ENCODE results near the gene ICAM2. TPM values are rescaled to one million over a fixed set of nuclear protein-coding genes. Genes with fewer than 3 reads are reported as not detected.

ICAM2 gene
- 10 to 100 TPM; 67.0 to 88.9 (median 77.1) TPM for total RNA-seq

DNA sequence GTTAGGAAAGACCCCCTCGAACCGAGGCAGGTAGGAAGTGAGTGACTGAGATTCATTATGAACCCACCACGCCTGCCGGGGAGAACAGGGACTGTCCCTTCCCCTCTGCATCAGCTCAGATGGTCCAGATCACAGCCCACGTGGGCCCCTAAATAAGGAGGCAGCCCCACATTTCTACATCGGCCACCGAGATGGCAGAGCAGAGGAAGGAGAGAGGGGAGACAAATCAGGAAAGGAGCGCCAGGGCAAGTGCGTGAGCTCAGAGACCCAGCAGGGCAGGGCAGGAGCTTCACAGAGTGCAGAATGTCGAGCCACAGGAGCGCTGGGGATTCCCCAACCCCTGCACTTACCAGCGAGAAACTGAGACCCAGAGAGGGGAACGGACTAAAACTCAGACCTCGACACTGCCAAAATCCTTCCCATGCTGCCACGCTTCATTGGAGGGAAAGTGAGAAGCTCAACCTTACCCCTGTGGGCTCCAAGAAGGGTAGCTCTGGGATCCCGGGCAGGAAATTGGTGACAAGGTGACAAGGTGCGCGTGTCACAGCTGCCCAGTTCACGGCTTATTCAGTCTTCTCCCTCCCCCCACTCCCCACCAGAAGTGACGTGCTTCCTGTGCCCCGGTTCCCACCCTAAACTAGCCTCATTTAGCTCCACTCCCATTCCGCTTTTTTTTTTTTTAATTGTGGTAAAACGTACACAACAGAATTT lies at the start of gene ICAM2:
TSS of gene ICAM2 (minus strand) at position 578 of the 711 bp plus-strand sequence. CDS start 13,942 bp downstream, outside the sequence.
- ATAC-seq (peak; percentile 77 to 78), DNase-seq (peak; percentile 83)
- Mint-ChIP-seq H3K36me3 (ENCODE audit: insufficient read depth) (peaks cover 4% of the 10 kb centered on the region), H3K9me3 (no peaks in the 10 kb centered on the region), H3K27me3 (ENCODE audit: low read depth) (no peaks in the 10 kb centered on the region), H3K4me1 (ENCODE audit: low read depth) (peaks cover 70% of the 10 kb centered on the region), H3K4me3 (peak within 1 kb of the TSS; percentile 95)

DNA sequence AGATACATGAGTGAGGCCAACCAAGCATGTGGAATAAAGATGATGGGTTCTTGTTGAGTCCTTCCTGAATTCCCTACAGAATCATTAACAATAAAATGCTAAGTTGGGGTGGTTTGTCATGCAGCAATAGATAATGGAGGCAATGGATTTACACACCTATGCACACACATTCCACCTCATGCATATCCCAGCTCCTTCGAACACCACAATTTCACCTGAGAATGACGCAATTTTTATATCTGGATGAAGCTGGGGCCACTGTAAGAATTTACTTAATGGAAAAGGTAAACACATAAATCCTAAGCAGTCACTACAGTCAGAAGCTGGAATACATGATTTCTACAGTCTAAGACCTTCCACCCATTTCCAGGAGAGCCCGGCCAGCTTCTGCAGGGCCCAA lies 49.8 kb upstream of the ICAM2 start:
- DNase-seq, result no peak
- peaks cover 34% of the 10 kb centered on the region for H3K4me1 Mint-ChIP-seq (ENCODE audit: low read depth)
- peaks cover 65% of the 10 kb centered on the region for H3K36me3 Mint-ChIP-seq (ENCODE audit: insufficient read depth)
- peaks cover 20% of the 10 kb centered on the region for H3K9me3 Mint-ChIP-seq
- no peak for ATAC-seq
- no peaks in the 10 kb centered on the region for H3K27me3 Mint-ChIP-seq (ENCODE audit: low read depth)
- H3K4me3 Mint-ChIP-seq, result no peak overlapping the region

DNA sequence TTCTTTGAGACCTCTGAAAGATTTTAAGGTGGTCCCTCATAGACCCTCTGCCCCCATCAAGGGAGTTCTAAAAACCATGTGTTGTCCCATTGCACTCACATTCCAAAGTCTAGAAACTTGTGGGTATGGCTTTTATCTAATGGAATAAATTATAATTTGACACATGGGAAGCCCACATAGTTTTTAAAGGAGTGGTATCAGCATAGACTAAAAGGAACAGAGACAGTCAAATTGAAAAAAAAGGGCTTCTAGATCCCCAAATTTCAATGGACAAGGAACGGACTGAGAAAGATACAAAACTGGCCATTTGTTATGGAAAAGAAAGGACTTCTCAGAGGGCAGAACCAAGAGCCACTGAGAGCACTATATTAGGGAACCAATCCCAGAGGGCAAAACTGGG lies 48.7 kb upstream of the ICAM2 start:
- H3K36me3 Mint-ChIP-seq (ENCODE audit: insufficient read depth), result peaks cover 71% of the 10 kb centered on the region
- H3K27me3 Mint-ChIP-seq (ENCODE audit: low read depth), result no peaks in the 10 kb centered on the region
- H3K9me3 Mint-ChIP-seq, result peaks cover 20% of the 10 kb centered on the region
- DNase-seq, result no peak
- ATAC-seq, result no peak
- H3K4me3 Mint-ChIP-seq, result no peak overlapping the region
- peaks cover 43% of the 10 kb centered on the region for H3K4me1 Mint-ChIP-seq (ENCODE audit: low read depth)

DNA sequence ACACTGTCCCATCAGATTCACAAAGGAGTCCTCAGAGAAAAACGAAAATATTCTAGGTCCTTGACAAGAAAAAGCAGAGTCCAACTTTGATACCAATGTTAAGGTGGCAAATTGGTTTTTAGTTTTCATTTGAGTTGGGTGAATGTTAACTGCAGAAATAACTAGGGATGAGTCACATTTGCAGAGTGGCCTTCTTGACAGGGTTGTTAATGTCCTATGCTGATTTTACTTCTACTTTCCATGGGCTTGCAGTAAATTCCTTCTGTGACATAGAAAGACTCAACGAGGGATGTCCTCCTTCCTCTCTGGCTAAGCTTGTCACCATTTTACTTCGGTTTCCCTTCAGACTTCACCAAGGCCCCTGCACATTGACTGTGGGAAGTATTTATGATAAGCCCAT lies 47.2 kb upstream of the ICAM2 start:
- Mint-ChIP-seq H3K4me3 (peak overlapping the region; percentile 26), H3K36me3 (ENCODE audit: insufficient read depth) (peaks cover 72% of the 10 kb centered on the region), H3K9me3 (peaks cover 20% of the 10 kb centered on the region), H3K4me1 (ENCODE audit: low read depth) (peaks cover 58% of the 10 kb centered on the region), H3K27me3 (ENCODE audit: low read depth) (no peaks in the 10 kb centered on the region)
- ATAC-seq (no peak), DNase-seq (no peak)

DNA sequence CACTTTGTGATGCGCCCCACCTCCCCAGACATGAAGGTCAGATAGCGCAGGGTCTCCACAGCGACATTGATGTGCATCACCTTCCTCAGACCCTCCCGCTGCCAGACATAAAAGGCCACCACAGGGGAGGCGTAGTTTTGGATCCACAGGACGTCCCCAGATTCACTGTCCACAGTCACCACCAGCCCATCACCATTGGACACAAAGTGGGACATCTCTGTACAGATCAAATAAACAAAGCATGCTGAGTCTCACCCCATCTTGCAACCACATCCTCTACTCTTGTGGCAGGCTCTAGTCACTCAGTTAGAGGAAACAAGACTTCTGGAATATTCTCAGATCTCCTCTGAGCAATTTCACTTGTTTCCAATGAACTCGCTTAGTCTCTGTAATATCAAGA lies 46.3 kb upstream of the ICAM2 start:
- H3K4me1 Mint-ChIP-seq (ENCODE audit: low read depth), result peaks cover 67% of the 10 kb centered on the region
- DNase-seq (no peak), ATAC-seq (peak in 1 of 2 donors; percentile 66)
- no peaks in the 10 kb centered on the region for H3K27me3 Mint-ChIP-seq (ENCODE audit: low read depth)
- peaks cover 20% of the 10 kb centered on the region for H3K9me3 Mint-ChIP-seq
- H3K36me3 Mint-ChIP-seq (ENCODE audit: insufficient read depth), result peaks cover 64% of the 10 kb centered on the region
- H3K4me3 Mint-ChIP-seq, result peak overlapping the region; percentile 71

DNA sequence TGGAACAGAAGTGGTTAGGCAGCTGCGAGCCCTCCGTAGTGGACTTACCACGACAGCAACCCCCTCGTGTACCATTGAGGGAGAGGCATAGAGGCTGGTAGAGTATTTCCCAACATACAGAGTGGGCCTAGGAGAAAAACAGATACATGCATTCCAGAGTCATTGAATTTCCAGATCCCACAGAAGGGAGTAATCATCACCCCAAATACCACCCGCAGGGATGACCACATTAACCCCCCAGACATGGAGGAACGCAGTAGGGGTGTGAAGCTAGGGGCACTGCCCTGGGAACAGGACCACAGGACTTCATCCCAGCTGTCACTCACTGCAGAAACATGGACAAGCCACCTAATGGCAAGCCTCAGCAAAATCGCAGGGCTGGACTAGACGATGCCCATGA lies 44.7 kb upstream of the ICAM2 start:
- H3K9me3 Mint-ChIP-seq, result peaks cover 16% of the 10 kb centered on the region
- H3K4me1 Mint-ChIP-seq (ENCODE audit: low read depth), result peaks cover 83% of the 10 kb centered on the region
- peaks cover 63% of the 10 kb centered on the region for H3K36me3 Mint-ChIP-seq (ENCODE audit: insufficient read depth)
- ATAC-seq (no peak), DNase-seq (no peak)
- H3K27me3 Mint-ChIP-seq (ENCODE audit: low read depth), result no peaks in the 10 kb centered on the region
- peak overlapping the region; percentile 75 for H3K4me3 Mint-ChIP-seq

DNA sequence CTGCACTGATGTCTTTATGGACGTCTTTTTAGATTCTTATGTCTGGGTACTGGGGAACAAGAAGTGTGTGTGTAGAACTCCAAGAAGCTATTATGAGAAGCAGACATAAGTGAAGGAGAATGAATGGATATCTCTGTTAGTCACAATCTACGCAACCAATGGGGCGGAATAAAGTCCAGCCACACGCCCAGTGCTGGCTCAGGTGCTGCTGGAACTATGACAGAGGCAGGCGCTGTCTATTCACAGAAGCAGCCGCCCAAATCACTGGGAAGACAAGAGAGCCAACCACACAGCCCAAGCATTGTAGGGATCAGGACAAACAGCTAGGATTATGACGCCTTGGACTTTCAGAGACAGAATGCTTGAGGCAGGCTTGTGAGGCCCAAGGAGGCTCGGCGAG lies 43.9 kb upstream of the ICAM2 start:
- ATAC-seq, result no peak
- peaks cover 91% of the 10 kb centered on the region for H3K4me1 Mint-ChIP-seq (ENCODE audit: low read depth)
- DNase-seq, result no peak
- H3K9me3 Mint-ChIP-seq, result peaks cover 9% of the 10 kb centered on the region
- peak overlapping the region; percentile 75 for H3K4me3 Mint-ChIP-seq
- H3K36me3 Mint-ChIP-seq (ENCODE audit: insufficient read depth), result peaks cover 63% of the 10 kb centered on the region
- no peaks in the 10 kb centered on the region for H3K27me3 Mint-ChIP-seq (ENCODE audit: low read depth)

DNA sequence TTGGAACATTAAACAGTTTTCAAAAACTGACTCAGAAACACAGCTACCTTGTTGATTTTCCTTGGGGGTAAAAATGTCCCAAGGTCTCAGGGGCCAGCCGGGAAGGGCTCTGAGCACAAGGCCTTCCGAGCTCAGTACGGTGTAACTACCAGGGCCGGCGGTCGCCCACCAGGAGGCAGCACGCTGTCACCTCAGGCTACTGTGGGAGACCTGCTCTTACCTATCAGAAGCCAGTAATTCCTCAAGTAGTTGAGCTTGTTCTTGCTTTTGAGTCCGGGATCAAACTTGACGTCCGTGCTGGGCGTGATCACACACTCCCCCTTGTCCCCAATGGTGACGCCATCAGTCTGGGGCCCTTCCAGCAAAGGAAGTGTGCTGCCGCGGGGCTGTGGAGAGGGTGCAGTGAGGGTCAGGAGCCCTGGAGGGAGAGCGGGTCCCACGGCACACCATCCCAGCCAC lies 43.4 kb upstream of the ICAM2 start:
- peak; percentile 44 for DNase-seq
- H3K36me3 Mint-ChIP-seq (ENCODE audit: insufficient read depth), result peaks cover 63% of the 10 kb centered on the region
- H3K27me3 Mint-ChIP-seq (ENCODE audit: low read depth), result no peaks in the 10 kb centered on the region
- peak; percentile 55 to 66 for ATAC-seq
- H3K9me3 Mint-ChIP-seq, result peaks cover 4% of the 10 kb centered on the region
- peak overlapping the region; percentile 75 for H3K4me3 Mint-ChIP-seq
- H3K4me1 Mint-ChIP-seq (ENCODE audit: low read depth), result peaks cover 95% of the 10 kb centered on the region

DNA sequence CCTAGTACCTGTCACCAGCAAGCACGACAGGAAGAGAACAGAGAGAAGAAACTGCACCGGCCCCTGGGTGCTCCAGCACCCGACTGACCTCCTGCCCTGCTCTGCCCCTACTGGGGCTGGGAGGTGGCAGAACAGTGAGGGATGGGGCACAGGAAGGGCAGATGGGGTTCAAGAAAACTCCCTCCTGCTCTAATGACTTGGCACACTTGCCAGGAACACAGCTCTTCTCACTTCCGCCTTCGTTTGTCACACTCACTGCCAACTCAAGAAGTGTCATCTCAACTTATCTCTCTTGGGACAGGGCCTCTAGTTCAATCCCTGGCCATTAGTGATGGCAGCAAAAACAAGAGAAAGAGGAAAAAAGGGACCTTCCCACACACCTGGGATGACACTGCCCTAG lies 42.7 kb upstream of the ICAM2 start:
- peaks cover 95% of the 10 kb centered on the region for H3K4me1 Mint-ChIP-seq (ENCODE audit: low read depth)
- ATAC-seq (no peak), DNase-seq (no peak)
- no peaks in the 10 kb centered on the region for H3K9me3 Mint-ChIP-seq
- peaks cover 61% of the 10 kb centered on the region for H3K36me3 Mint-ChIP-seq (ENCODE audit: insufficient read depth)
- peak overlapping the region; percentile 5 for H3K4me3 Mint-ChIP-seq
- no peaks in the 10 kb centered on the region for H3K27me3 Mint-ChIP-seq (ENCODE audit: low read depth)

DNA sequence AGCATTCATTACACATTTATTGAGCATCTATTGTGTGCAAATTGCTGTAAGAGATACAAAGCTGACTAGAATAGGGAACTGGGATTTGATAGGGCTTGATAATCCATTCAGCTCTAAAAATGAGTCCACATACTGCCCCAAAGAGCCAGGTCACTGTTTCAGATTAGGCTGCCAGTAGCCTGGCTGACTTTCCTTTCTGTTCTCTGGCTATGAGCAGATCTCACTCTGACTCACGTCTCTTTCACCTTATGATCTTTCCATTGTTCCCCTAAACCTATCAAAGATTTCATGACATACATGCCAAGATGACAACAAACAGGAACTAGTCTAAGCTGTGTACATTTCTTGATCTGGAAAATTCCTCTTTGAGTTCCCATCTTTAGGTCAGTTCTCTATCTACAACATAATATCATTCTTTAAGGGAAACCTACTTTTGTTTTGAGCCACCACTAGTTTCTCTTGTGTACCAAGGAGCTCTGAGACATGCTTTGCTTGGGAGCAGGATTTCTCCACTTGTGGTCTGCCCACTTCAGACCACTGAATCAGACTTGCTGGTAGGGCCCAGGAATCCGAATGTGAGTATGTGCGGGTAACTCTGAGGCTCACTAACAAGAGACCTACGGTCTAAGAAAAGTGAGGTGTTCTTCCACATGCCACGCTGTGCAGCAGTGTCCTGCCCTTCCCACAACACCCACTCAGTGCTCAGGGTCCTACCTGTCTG lies 40.9 kb upstream of the ICAM2 start:
- peak; percentile 64 to 66 for ATAC-seq
- peaks cover 60% of the 10 kb centered on the region for H3K36me3 Mint-ChIP-seq (ENCODE audit: insufficient read depth)
- no peak for DNase-seq
- peaks cover 91% of the 10 kb centered on the region for H3K4me1 Mint-ChIP-seq (ENCODE audit: low read depth)
- no peaks in the 10 kb centered on the region for H3K9me3 Mint-ChIP-seq
- no peaks in the 10 kb centered on the region for H3K27me3 Mint-ChIP-seq (ENCODE audit: low read depth)
- H3K4me3 Mint-ChIP-seq, result no peak overlapping the region

DNA sequence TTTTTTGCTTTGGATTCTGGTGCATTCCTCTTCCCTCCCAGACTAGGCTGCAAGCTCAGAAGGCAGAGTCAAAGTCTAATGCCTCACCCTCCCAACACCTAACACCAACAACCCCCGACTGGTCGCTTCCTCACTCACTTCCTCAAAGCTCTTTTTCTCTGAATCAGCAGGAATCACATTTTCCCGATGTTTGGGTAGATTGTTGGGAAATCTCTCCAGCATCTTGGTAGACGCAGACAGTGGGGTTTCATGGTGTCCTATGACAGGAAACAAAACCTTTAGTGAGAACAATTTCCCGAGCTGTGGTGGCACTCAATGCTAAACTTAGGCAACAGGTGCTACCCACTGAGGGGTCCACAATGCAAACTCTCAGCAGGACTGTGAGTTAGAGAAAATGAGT lies 39.9 kb upstream of the ICAM2 start:
- H3K36me3 Mint-ChIP-seq (ENCODE audit: insufficient read depth), result peaks cover 58% of the 10 kb centered on the region
- H3K9me3 Mint-ChIP-seq, result no peaks in the 10 kb centered on the region
- H3K4me1 Mint-ChIP-seq (ENCODE audit: low read depth), result peaks cover 88% of the 10 kb centered on the region
- DNase-seq (no peak), ATAC-seq (no peak)
- no peak overlapping the region for H3K4me3 Mint-ChIP-seq
- H3K27me3 Mint-ChIP-seq (ENCODE audit: low read depth), result no peaks in the 10 kb centered on the region

DNA sequence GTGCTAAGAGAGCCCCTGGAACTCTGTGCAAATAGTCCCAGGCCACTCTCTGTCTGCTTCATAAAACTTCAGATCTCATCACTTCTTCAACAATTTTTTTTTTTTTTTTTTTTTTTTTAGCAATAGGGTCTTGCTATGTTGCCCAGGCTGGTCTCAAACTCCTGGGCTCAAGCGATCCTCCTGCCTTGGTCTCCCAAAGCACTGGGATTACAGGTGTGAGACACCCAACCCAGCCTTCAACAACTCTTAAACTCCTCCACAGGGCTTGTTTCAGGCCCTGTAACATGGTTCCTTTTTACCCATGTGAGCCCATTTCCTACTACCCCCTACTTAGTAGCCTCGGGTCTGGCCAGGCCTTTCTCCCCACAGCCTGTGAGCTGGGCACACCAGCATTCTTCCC lies 39.3 kb upstream of the ICAM2 start:
- Mint-ChIP-seq H3K27me3 (ENCODE audit: low read depth) (no peaks in the 10 kb centered on the region), H3K4me3 (no peak overlapping the region), H3K36me3 (ENCODE audit: insufficient read depth) (peaks cover 59% of the 10 kb centered on the region), H3K9me3 (no peaks in the 10 kb centered on the region), H3K4me1 (ENCODE audit: low read depth) (peaks cover 84% of the 10 kb centered on the region)
- ATAC-seq (no peak), DNase-seq (no peak)

DNA sequence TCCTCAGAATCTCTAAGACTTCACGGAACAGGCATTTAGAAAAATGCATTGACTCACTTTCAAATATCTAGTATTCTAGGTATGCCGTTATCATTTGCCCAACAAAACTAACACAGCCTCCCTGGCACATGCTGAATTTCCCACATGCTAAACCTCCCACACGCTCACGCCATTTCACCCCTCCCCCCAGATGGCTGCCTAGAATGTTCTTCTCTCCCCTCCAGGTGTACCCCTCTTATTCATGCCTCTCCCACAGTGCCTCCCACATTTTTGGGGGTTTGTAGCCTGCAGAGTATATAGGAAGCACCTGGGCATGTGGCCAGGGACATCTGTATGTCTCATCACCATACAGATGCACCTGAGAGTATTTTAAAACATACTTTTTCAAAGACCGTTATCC lies 38.2 kb upstream of the ICAM2 start:
- Mint-ChIP-seq H3K36me3 (ENCODE audit: insufficient read depth) (peaks cover 54% of the 10 kb centered on the region), H3K4me1 (ENCODE audit: low read depth) (peaks cover 73% of the 10 kb centered on the region)
- no peak for ATAC-seq

DNA sequence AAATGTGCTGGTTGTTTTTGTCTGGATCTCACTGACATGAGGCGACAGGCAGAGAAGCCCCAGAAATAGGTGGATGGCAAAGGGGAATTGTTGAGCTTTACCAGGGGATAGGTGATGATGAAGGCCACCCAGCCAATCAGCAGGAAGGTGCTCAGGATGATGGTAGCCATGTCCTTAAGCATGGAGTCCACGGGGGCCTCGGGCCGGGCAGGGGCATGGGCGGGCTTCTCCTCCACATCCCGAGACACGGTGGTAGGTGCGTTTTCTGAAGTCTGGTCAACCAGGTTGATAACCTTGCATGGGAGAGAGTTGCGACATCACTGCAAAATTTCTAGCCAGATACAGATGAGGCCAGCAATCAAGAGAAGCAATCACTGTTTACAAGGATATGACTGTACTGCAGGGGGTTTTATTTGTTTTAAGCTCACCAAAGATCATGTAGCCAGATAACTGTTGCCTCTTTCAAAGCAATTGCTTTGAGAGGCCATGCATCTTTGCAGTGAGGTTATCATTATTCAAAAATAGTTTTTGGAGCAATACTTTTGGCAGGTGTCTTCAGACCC lies 37.3 kb upstream of the ICAM2 start:
- Mint-ChIP-seq H3K4me3 (no peak overlapping the region), H3K36me3 (ENCODE audit: insufficient read depth) (peaks cover 58% of the 10 kb centered on the region), H3K9me3 (no peaks in the 10 kb centered on the region), H3K27me3 (ENCODE audit: low read depth) (no peaks in the 10 kb centered on the region), H3K4me1 (ENCODE audit: low read depth) (peaks cover 64% of the 10 kb centered on the region)
- DNase-seq (no peak), ATAC-seq (no peak)

More for the DNA sequence above, 38.2 kb upstream of the ICAM2 start:
- H3K9me3 Mint-ChIP-seq, result no peaks in the 10 kb centered on the region
- DNase-seq, result no peak
- H3K4me3 Mint-ChIP-seq, result no peak overlapping the region
- H3K27me3 Mint-ChIP-seq (ENCODE audit: low read depth), result no peaks in the 10 kb centered on the region

Data from activated T-cell treated with anti-CD3 and anti-CD28 coated beads, Interleukin-2, amount 50 U/mL, for 4 hours (primary cell).